ENCODE data around the gene PTGER2. TPM values are rescaled to one million over a fixed set of nuclear protein-coding genes. Genes with fewer than 3 reads are reported as not detected.

Gene PTGER2
- polyA plus RNA-seq, 1 experiment: 0.43 TPM

GRCh38 chr14:52313462-52313861 is 650 bp upstream of the PTGER2 start:
- no peaks in the 10 kb centered on the region for H3K36me3 ChIP-seq (ENCODE audit: control insufficient read depth, insufficient read depth, low read length)
- peaks cover 7% of the 10 kb centered on the region; the same call in 1 of the 2 replicates for H3K27me3 ChIP-seq (ENCODE audit: control insufficient read depth, insufficient read depth, low read length)
- TF ChIP-seq CTCF (IDR thresholded peaks at IDR 0.05; ENCODE audit: insufficient read depth, low read depth, low read length): no peak
- no peak for DNase-seq (ENCODE audit: low read depth)
- POLR2A ChIA-PET: no interaction called here
- H3K4me3 ChIP-seq (ENCODE audit: low read depth, low read length): peak overlapping the region; percentile 48
- CTCF ChIA-PET: interaction anchor here (1.0 to 1.1 kb wide), 2 partner anchors 44 to 144 kb away, joined by 3 read pairs; no protein-coding TSS in a partner anchor

- ChIA-PET CTCF (interaction anchor here (0.8 to 1.1 kb wide), 2 partner anchors 10 to 143 kb away, joined by 3 to 4 read pairs; no protein-coding TSS in a partner anchor), POLR2A (no interaction called here)
- DNase-seq (ENCODE audit: low read depth): no peak
Measured at GRCh38 chr14:52314595-52315354, 663 bp downstream of the PTGER2 start.

GRCh38 chr14:52315355-52315718 is 1.2 kb downstream of the PTGER2 start:
- no peak overlapping the region for H3K4me3 ChIP-seq (ENCODE audit: low read depth, low read length)
- no peaks in the 10 kb centered on the region for H3K36me3 ChIP-seq (ENCODE audit: control insufficient read depth, insufficient read depth, low read length)
- CTCF ChIA-PET: no interaction called here
- POLR2A ChIA-PET: no interaction called here
- 0 out of 2 replicates have a peak, but pooled peaks cover 4% of the 10 kb centered on the region for H3K27me3 ChIP-seq (ENCODE audit: control insufficient read depth, insufficient read depth, low read length)
- no peak for DNase-seq (ENCODE audit: low read depth)
- no peak for TF ChIP-seq CTCF (IDR thresholded peaks at IDR 0.05; ENCODE audit: insufficient read depth, low read depth, low read length)

More at GRCh38 chr14:52314595-52315354, 663 bp downstream of the PTGER2 start:
- TF ChIP-seq CTCF (IDR thresholded peaks at IDR 0.05; ENCODE audit: insufficient read depth, low read depth, low read length): no peak
- Histone ChIP-seq H3K27me3 (ENCODE audit: control insufficient read depth, insufficient read depth, low read length) (0 out of 2 replicates have a peak, but pooled peaks cover 4% of the 10 kb centered on the region), H3K36me3 (ENCODE audit: control insufficient read depth, insufficient read depth, low read length) (no peaks in the 10 kb centered on the region), H3K4me3 (ENCODE audit: low read depth, low read length) (peak overlapping the region; percentile 48)

GRCh38 chr14:52318062-52318461 is 4.0 kb downstream of the PTGER2 start:
- peaks cover 4% of the 10 kb centered on the region; the same call in 1 of the 2 replicates for H3K27me3 ChIP-seq (ENCODE audit: control insufficient read depth, insufficient read depth, low read length)
- H3K36me3 ChIP-seq (ENCODE audit: control insufficient read depth, insufficient read depth, low read length): no peaks in the 10 kb centered on the region
- TF ChIP-seq CTCF (IDR thresholded peaks at IDR 0.05; ENCODE audit: insufficient read depth, low read depth, low read length): no peak
- ChIA-PET POLR2A (no interaction called here), CTCF (no interaction called here)
- no peak overlapping the region for H3K4me3 ChIP-seq (ENCODE audit: low read depth, low read length)
- no peak for DNase-seq (ENCODE audit: low read depth)

GRCh38 chr14:52318826-52319645 is 4.9 kb downstream of the PTGER2 start:
- POLR2A ChIA-PET: no interaction called here
- DNase-seq (ENCODE audit: low read depth): no peak
- CTCF ChIA-PET: interaction anchor here (1.0 kb wide), 1 partner anchor 75 kb away, joined by 3 read pairs; no protein-coding TSS in a partner anchor
- Histone ChIP-seq H3K36me3 (ENCODE audit: control insufficient read depth, insufficient read depth, low read length) (no peaks in the 10 kb centered on the region), H3K4me3 (ENCODE audit: low read depth, low read length) (no peak overlapping the region), H3K27me3 (ENCODE audit: control insufficient read depth, insufficient read depth, low read length) (peaks cover 4% of the 10 kb centered on the region; the same call in 1 of the 2 replicates)
- no peak for TF ChIP-seq CTCF (IDR thresholded peaks at IDR 0.05; ENCODE audit: insufficient read depth, low read depth, low read length)

Data from BJ (cell line).